SK-N-SH treated with all-trans-retinoic acid at 6 μM for 48 hours (cell line): ENCODE data around the gene F8.

Experiments used
- ATAC-seq: fragments of 200-7000 bp; cut with Tn5 transposase; 3 replicates; pipeline ENCODE4 v1.9.1; 2020; ENCODE audit warnings: mild to moderate bottlenecking, moderate library complexity
- ARNTL ChIP-seq: fragments of 450-650 bp; formaldehyde crosslinking; IDR thresholded peaks from 2 replicates; pipeline ENCODE4 v1.5.0; 2020; ENCODE audit warnings: low read depth, mild to moderate bottlenecking, moderate library complexity, borderline replicate concordance
- BACH2 ChIP-seq: fragments of 250-450 bp; sonication (Bioruptor Pico); IDR thresholded peaks from 2 replicates; pipeline ENCODE4 v1.9.0; 2021; ENCODE audit warnings: mild to moderate bottlenecking, borderline replicate concordance
- CREB5 ChIP-seq: fragments of 250-450 bp; sonication (Bioruptor Pico); IDR thresholded peaks from 2 replicates; pipeline ENCODE4 v1.5.1; 2020; ENCODE audit warnings: low read depth, mild to moderate bottlenecking, moderate library complexity
- CSDC2 ChIP-seq: fragments of 250-450 bp; sonication (Bioruptor Pico); IDR thresholded peaks from 2 replicates; pipeline ENCODE4 v1.5.0; 2020; ENCODE audit warnings: mild to moderate bottlenecking, moderate library complexity
- ESRRG ChIP-seq: fragments of 250-450 bp; sonication (Bioruptor Pico); IDR thresholded peaks from 2 replicates; pipeline ENCODE4 v1.6.1; 2021; ENCODE audit warnings: mild to moderate bottlenecking
- PATZ1 ChIP-seq: fragments of 250-450 bp; sonication (Bioruptor Pico); IDR thresholded peaks from 2 replicates; pipeline ENCODE4 v1.8.0; 2020; ENCODE audit warnings: mild to moderate bottlenecking, moderate library complexity, borderline replicate concordance
- POU6F1 ChIP-seq: fragments of 250-450 bp; sonication (Bioruptor Pico); IDR thresholded peaks from 2 replicates; pipeline ENCODE4 v1.8.0; 2021; ENCODE audit warnings: low read depth, mild to moderate bottlenecking, moderate library complexity, borderline replicate concordance
- PPARA ChIP-seq: fragments of 250-450 bp; sonication (Bioruptor Pico); IDR thresholded peaks from 2 replicates; pipeline ENCODE4 v1.5.0; 2020; ENCODE audit warnings: mild to moderate bottlenecking, borderline replicate concordance
- RARB ChIP-seq: fragments of 250-450 bp; sonication (Bioruptor Pico); IDR thresholded peaks from 2 replicates; pipeline ENCODE4 v1.8.0; 2021; ENCODE audit warnings: mild to moderate bottlenecking, moderate library complexity
- SNAI2 ChIP-seq: fragments of 250-450 bp; sonication (Bioruptor Pico); IDR thresholded peaks from 2 replicates; pipeline ENCODE4 v1.5.0; 2020; ENCODE audit warnings: mild to moderate bottlenecking, moderate library complexity
- TCF4 ChIP-seq: fragments of 250-450 bp; sonication (Bioruptor Pico); IDR thresholded peaks from 2 replicates; pipeline ENCODE4 v1.8.0; 2021; ENCODE audit warnings: mild to moderate bottlenecking, moderate library complexity, borderline replicate concordance
- ZC3H10 ChIP-seq: fragments of 250-450 bp; sonication (Bioruptor Pico); IDR thresholded peaks from 2 replicates; pipeline ENCODE4 v1.5.1; 2021; ENCODE audit warnings: mild to moderate bottlenecking, moderate library complexity
- ZFP3 ChIP-seq: fragments of 250-450 bp; sonication (Bioruptor Pico); IDR thresholded peaks from 2 replicates; pipeline ENCODE4 v1.5.0; 2020; ENCODE audit warnings: mild to moderate bottlenecking, moderate library complexity
- ZNF565 ChIP-seq: fragments of 450-650 bp; formaldehyde crosslinking; conservative IDR thresholded peaks from 2 replicates; pipeline ENCODE4 v1.5.0; 2020; ENCODE audit warnings: low read depth, mild to moderate bottlenecking, moderate library complexity
- ZNF8 ChIP-seq: fragments of 450-650 bp; formaldehyde crosslinking; IDR thresholded peaks from 2 replicates; pipeline ENCODE4 v1.5.0; 2020; ENCODE audit warnings: mild to moderate bottlenecking, moderate library complexity
- TF ChIP-seq, protein P1 (sequence below): fragments of 250-450 bp; sonication (Bioruptor Pico); IDR thresholded peaks from 2 replicates; pipeline ENCODE4 v1.5.0; 2020; ENCODE audit warnings: mild to moderate bottlenecking, moderate library complexity
- TF ChIP-seq, protein P2 (sequence below): fragments of 250-450 bp; sonication (Bioruptor Pico); IDR thresholded peaks from 2 replicates; pipeline ENCODE4 v1.5.1; 2021; ENCODE audit warnings: mild to moderate bottlenecking, moderate library complexity

F8 gene

GRCh38 chrX:155005190-155005589 lies 17.3 kb downstream of the F8 start:
- TF ChIP-seq TCF4 (CRISPR knock-in tag) = no peak
- TF ChIP-seq SNAI2 = no peak
- TF ChIP-seq CREB5 (CRISPR knock-in tag) = no peak
- TF ChIP-seq RARB (CRISPR knock-in tag) = no peak
- no peak for TF ChIP-seq PATZ1
- TF ChIP-seq, protein P1, sequence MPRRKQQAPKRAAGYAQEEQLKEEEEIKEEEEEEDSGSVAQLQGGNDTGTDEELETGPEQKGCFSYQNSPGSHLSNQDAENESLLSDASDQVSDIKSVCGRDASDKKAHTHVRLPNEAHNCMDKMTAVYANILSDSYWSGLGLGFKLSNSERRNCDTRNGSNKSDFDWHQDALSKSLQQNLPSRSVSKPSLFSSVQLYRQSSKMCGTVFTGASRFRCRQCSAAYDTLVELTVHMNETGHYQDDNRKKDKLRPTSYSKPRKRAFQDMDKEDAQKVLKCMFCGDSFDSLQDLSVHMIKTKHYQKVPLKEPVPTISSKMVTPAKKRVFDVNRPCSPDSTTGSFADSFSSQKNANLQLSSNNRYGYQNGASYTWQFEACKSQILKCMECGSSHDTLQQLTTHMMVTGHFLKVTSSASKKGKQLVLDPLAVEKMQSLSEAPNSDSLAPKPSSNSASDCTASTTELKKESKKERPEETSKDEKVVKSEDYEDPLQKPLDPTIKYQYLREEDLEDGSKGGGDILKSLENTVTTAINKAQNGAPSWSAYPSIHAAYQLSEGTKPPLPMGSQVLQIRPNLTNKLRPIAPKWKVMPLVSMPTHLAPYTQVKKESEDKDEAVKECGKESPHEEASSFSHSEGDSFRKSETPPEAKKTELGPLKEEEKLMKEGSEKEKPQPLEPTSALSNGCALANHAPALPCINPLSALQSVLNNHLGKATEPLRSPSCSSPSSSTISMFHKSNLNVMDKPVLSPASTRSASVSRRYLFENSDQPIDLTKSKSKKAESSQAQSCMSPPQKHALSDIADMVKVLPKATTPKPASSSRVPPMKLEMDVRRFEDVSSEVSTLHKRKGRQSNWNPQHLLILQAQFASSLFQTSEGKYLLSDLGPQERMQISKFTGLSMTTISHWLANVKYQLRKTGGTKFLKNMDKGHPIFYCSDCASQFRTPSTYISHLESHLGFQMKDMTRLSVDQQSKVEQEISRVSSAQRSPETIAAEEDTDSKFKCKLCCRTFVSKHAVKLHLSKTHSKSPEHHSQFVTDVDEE (CRISPR knock-in tag) = no peak
- TF ChIP-seq ZFP3 (CRISPR knock-in tag) = no peak
- TF ChIP-seq BACH2 (CRISPR knock-in tag) = no peak
- no peak for TF ChIP-seq ESRRG (CRISPR knock-in tag)
- ATAC-seq = no peak

DNA sequence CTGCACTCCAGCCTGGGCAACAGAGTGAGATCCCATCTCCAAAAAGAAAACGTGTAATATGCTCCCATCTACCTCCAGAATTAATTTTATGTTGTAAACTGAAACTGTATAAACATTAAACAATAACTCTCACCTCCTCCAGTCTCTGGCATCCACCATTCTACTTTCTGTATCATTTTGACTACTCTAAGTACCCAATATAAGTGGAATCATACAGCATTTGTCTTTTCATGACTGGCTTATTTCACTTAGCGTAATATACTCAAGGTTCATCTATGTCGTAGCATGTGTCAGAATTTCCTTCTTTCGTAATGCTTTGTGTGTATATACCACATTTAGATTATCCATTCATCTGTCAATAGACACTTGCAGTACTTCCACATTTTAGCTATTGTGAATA lies 20.6 kb downstream of the F8 start:
- no peak for ATAC-seq
- TF ChIP-seq CSDC2 (CRISPR knock-in tag) (no peak), CREB5 (CRISPR knock-in tag) (no peak), ZNF8 (CRISPR knock-in tag) (no peak), BACH2 (CRISPR knock-in tag) (no peak)

- no peak for ATAC-seq
- no peak for TF ChIP-seq ZNF565 (CRISPR knock-in tag)
- TF ChIP-seq ARNTL = no peak
- TF ChIP-seq PATZ1 = no peak
- TF ChIP-seq BACH2 (CRISPR knock-in tag) = no peak
- TF ChIP-seq ESRRG (CRISPR knock-in tag) = no peak
- no peak for TF ChIP-seq PPARA (CRISPR knock-in tag)
- TF ChIP-seq TCF4 (CRISPR knock-in tag) = no peak
Measured at GRCh38 chrX:155000841-155001240, 21.7 kb downstream of the F8 start.

GRCh38 chrX:154998204-154998880 lies 24.2 kb downstream of the F8 start:
- ATAC-seq = no peak
- no peak for TF ChIP-seq ESRRG (CRISPR knock-in tag)
- no peak for TF ChIP-seq ZC3H10 (CRISPR knock-in tag)
- TF ChIP-seq, protein P2, sequence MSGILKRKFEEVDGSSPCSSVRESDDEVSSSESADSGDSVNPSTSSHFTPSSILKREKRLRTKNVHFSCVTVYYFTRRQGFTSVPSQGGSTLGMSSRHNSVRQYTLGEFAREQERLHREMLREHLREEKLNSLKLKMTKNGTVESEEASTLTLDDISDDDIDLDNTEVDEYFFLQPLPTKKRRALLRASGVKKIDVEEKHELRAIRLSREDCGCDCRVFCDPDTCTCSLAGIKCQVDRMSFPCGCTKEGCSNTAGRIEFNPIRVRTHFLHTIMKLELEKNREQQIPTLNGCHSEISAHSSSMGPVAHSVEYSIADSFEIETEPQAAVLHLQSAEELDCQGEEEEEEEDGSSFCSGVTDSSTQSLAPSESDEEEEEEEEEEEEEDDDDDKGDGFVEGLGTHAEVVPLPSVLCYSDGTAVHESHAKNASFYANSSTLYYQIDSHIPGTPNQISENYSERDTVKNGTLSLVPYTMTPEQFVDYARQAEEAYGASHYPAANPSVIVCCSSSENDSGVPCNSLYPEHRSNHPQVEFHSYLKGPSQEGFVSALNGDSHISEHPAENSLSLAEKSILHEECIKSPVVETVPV = no peak
- no peak for TF ChIP-seq ZNF8 (CRISPR knock-in tag)
- no peak for TF ChIP-seq ZNF565 (CRISPR knock-in tag)
- TF ChIP-seq POU6F1 (CRISPR knock-in tag) = no peak
- no peak for TF ChIP-seq TCF4 (CRISPR knock-in tag)
- TF ChIP-seq, protein P1 (CRISPR knock-in tag) = no peak
- no peak for TF ChIP-seq CSDC2 (CRISPR knock-in tag)
